Measurements from ENCODE around the gene LCOR. TPM values are rescaled to one million over a fixed set of nuclear protein-coding genes. Genes with fewer than 3 reads are reported as not detected.

LCOR gene
- total and polyA plus RNA-seq, 2 of the 4 experiments (the other 2 are of a cell fraction) = 3.7 to 36.9 TPM

- in situ Hi-C loops (cut with MboI; ENCODE audit: low sequenced_read_pairs) = no loop called here
Observed at GRCh38 chr10:96947036-96947435, 114.9 kb downstream of the LCOR start.

More at GRCh38 chr10:96947036-96947435, 114.9 kb downstream of the LCOR start:
- Histone ChIP-seq H3K79me1 (ENCODE audit: low read depth in 1 of 2, low read length in 2 of 2) (peaks cover 14 to 22% of the 10 kb centered on the region in 2 experiments), H3K9ac (ENCODE audit: low read depth, low read length) (no peak overlapping the region), H3K18ac (ENCODE audit: low read depth, low read length) (no peak overlapping the region), H3K14ac (replicated peaks; ENCODE audit: low read depth, low read length) (no peak overlapping the region), H2BK20ac (ENCODE audit: low read depth, low read length) (no peak overlapping the region), H3K9me1 (ENCODE audit: insufficient read depth, low read length) (peaks cover 3% of the 10 kb centered on the region; the same call in 1 of the 2 replicates), H3K23ac (ENCODE audit: low read depth, low read length) (no peak overlapping the region), H3K4me1 (ENCODE audit: control insufficient read depth, insufficient read depth, low read length) (peaks cover 1% of the 10 kb centered on the region; the same call in 1 of the 2 replicates), H3K27me3 (ENCODE audit: control insufficient read depth, insufficient read depth, low read length) (no peaks in the 10 kb centered on the region), H2AK9ac (replicated peaks; ENCODE audit: low read depth, low read length, poor library complexity) (no peak overlapping the region), H3K27ac (ENCODE audit: insufficient read depth, low read length) (no peak overlapping the region), H3K4me2 (ENCODE audit: low read depth, low read length) (no peak overlapping the region), H4K20me1 (ENCODE audit: insufficient read depth, low read length) (no peaks in the 10 kb centered on the region), H3K4me3 (ENCODE audit: insufficient read depth, low read depth, low read length) (no peak overlapping the region), H2AFZ (replicated peaks; ENCODE audit: low read length, poor library complexity) (no peak overlapping the region), H2BK5ac (ENCODE audit: low read depth, low read length, poor library complexity, severe bottlenecking) (no peak overlapping the region), H2BK15ac (ENCODE audit: low read depth, low read length) (no peak overlapping the region), H3K4ac (ENCODE audit: low read depth, low read length) (no peak overlapping the region), H3K56ac (ENCODE audit: extremely low read depth, insufficient read depth, low read length) (no peak overlapping the region), H2AK5ac (ENCODE audit: low read depth, low read length) (no peak overlapping the region), H4K8ac (ENCODE audit: low read depth in 2 of 2, low read length in 2 of 2) (no peak overlapping the region), H4K91ac (ENCODE audit: insufficient read depth, low read depth, low read length) (no peak overlapping the region), H2BK120ac (ENCODE audit: low read depth, low read length) (no peak overlapping the region), H4K5ac (ENCODE audit: low read depth, low read length) (no peak overlapping the region), H3K36me3 (ENCODE audit: control insufficient read depth, insufficient read depth, low read length) (peaks cover 3% of the 10 kb centered on the region), H3K9me3 (ENCODE audit: control insufficient read depth, insufficient read depth, low read length) (no peaks in the 10 kb centered on the region)
- ATAC-seq (ENCODE audit: low read depth) (no peak), DNase-seq (no peak)
- ChIA-PET POLR2A (ENCODE audit: unreplicated experiment) (no interaction called here), CTCF (interaction anchor here (0.6 kb wide), 1 partner anchor 30 kb away, joined by 5 read pairs; no protein-coding TSS in a partner anchor)
- no CpG with 5 or more reads among the region's 5 CpGs for WGBS, 2 experiments (ENCODE audit: extremely low coverage in 2 of 2, insufficient read length in 1 of 2)
- intact Hi-C loops (cut with micrococcal nuclease) = no loop called here
- dilution Hi-C loops (cut with HindIII; ENCODE audit: low sequenced_read_pairs, unreplicated experiment) = no loop called here
- TF ChIP-seq ELK1 (IDR thresholded peaks at IDR 0.05; ENCODE audit: borderline replicate concordance, low read depth, low read length) (no peak), MAFK (IDR thresholded peaks at IDR 0.05; ENCODE audit: low read depth, low read length) (no peak), RFX5 (IDR thresholded peaks at IDR 0.05; ENCODE audit: low read depth, low read length) (no peak), NFE2L2 (IDR thresholded peaks at IDR 0.05; ENCODE audit: low read depth, low read length) (no peak), CTCF (conservative IDR thresholded peaks at IDR 0.05; ENCODE audit: low read depth, low read length) (no peak), FOS (IDR thresholded peaks at IDR 0.05; ENCODE audit: low read depth, low read length) (no peak), POLR2A (IDR thresholded peaks at IDR 0.05; ENCODE audit: low read depth, low read length) (no peak), USF2 (IDR thresholded peaks at IDR 0.05; ENCODE audit: low read depth, low read length) (no peak), RCOR1 (IDR thresholded peaks at IDR 0.05; ENCODE audit: insufficient replicate concordance, low read length) (no peak), MXI1 (IDR thresholded peaks at IDR 0.05; ENCODE audit: borderline replicate concordance, low read depth, low read length) (no peak), MAZ (IDR thresholded peaks at IDR 0.05; ENCODE audit: borderline replicate concordance, low read depth, low read length) (no peak), RAD21 (IDR thresholded peaks at IDR 0.05; ENCODE audit: low read length) (no peak), CHD1 (IDR thresholded peaks at IDR 0.05; ENCODE audit: low read depth, low read length) (no peak), BHLHE40 (IDR thresholded peaks at IDR 0.05; ENCODE audit: low read depth, low read length) (no peak)
- no TSS peak for BruUV-seq (replicated peaks)

Measured in IMR-90 (cell line).